HL-60/S4 treated with phorbol 12-myristate 13-acetate at 8.2 ng/mL for 4 days and 3 days (cell line): Measurements from ENCODE around the gene PGM2.
"Not testable (repeated sequence)": the region's sequence is repeated elsewhere in the genome, so short reads cannot be mapped to it uniquely, and the experiment has no call there.

Experiments
- in situ Hi-C: fragments of 300-500 bp; cut with MboI; formaldehyde crosslinking; loops from 2 replicates; pipeline ENCODE4 v1.15.0; 2022; ENCODE audit warnings: low sequenced_read_pairs

The PGM2 gene

DNA sequence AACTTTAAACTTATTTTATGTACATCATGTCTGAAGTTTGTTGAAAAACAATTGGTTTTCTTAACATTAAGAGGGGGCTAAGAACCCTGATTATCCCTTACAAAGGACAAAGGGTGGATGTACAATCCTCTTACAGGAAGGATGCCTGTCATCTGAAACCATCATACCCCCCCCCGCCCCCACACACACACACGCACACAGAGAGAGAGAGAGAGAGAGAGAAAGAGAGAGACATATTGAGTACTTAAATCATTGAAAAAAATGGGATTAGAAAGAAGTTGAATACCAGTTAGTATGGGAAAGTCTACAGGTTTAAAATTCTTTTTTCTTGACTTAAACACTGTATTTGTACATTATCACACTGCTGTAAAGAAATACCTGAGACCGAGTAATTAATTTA lies 10.9 kb upstream of the PGM2 start:
- in situ Hi-C loops = loop anchor here (10.0 kb wide), 1 partner anchor 219 kb away; no protein-coding TSS in a partner anchor

DNA sequence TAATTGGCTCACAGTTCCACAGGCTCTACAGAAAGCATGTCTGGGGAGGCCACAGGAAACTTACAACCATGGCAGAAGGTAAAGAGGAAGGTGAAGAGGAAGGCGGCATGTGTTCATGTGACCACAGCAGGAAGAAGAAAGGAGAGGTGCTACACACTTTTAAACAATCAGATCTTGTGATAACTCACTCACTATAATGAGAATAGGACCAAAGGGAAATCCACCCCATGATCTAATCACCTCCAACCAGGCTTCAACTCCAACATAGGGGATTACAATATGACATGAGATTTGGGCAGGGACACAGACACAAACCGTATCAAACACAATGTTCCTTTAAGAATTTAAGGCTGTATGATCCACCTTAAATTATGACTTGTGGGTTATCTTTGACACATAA lies 10.5 kb upstream of the PGM2 start:
- in situ Hi-C loops = loop anchor here (10.0 kb wide), 1 partner anchor 219 kb away; no protein-coding TSS in a partner anchor

DNA sequence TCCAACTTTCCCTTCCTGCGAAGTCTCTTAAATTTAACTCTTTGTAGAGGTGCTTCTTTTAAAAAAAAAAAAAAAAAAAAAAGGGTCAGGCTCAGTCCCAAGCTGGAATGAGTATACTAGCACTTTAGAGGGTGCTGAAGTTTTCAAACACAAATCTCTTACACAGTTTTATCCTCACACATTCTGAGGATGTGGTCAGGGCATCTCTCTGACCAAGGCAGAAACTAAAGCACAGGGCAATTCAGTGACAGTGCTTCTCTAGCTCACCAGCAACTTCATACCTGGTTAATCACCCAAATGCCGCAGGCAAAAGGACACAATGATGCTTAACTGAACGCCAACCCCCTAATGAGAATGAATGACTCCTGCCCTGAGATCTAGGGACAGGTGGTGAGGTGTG lies 9.8 kb upstream of the PGM2 start:
- in situ Hi-C loops = loop anchor here (10.0 kb wide), 1 partner anchor 218 kb away; no protein-coding TSS in a partner anchor

DNA sequence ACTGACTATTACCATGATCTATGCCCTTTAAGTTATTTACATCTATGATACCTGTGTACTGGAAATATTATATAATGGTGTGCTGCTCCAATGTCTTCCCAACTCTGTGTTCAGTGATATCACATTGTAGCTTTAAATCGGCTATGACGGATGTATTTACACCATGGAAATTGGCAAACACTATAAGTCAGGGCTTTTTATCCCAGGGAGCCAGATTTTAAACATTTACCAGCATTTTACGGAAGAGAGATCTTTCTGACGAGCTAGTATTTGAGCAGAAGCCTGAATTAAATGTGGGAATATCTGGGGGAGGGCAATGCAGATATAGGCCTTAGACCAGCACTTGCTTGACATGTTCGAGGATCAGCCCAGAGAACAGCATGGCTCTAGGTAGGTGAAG lies 7.7 kb upstream of the PGM2 start:
- in situ Hi-C loops = loop anchor here (10.0 kb wide), 1 partner anchor 216 kb away; no protein-coding TSS in a partner anchor

DNA sequence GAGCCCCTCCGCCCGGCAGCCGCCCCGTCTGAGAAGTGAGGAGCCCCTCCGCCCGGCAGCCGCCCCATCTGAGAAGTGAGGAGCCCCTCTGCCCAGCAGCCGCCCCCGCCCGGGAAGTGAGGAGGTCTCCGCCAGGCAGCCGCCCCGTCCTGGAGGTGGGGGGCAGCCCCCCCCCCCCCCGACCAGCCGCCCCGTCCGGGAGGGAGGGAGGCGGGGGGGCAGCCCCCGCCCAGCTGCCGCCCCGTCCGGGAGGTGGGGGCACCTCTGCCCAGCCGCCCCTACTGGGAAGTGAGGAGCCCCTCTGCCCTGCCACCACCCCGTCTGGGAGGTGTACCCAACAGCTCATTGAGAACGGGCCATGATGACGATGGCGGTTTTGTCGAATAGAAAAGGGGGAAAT lies 6.0 kb upstream of the PGM2 start:
- in situ Hi-C loops = not testable (repeated sequence)

DNA sequence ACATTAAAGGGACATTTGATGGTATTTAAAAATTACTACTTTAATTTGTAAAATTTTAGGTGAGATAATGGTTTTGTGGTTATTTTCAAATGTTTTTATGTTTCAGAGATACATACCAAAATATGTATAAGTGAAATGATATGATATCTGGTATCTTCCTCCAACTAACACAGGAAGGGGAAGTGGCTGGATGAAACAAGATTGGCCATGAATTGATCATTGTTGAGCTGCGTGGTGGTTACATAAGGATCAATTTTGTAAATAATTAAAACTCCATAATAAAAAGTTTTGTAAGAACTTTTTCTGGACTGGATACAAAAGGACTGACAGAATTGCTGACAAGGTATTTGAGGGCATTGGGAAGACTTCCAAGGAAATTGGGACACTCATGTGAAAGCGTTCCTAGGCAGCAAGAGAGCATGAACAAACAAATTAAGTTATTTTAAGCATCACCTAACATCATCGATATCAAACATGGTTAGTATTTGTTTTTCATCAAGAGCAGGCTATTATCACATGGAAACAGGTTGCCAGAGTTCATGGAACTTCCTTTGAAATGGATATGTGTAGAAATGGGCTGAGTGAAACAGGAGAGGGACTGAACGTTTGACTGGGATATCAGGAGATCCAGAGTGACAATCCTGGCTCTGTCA lies 4.4 kb upstream of the PGM2 start:
- in situ Hi-C loops = no loop called here

DNA sequence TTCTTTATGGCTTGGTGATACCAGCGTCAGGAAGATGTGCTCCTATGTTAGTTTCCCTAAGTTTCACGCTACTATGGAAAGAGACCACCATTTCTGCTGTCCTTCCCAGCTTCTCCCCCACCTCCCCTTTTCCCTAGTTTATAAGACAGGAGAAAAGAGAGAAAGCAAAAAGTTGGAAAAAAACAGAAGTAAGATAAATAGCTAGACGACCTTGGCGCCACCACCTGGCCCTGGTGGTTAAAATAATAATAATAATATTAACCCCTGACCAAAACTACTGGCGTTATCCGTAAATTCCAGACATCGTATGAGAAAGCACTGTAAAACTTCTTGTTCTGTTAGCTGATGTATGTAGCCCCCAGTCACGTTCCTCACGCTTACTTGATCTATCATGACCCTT lies 985 bp upstream of the PGM2 start:
- in situ Hi-C loops = not testable (repeated sequence)

DNA sequence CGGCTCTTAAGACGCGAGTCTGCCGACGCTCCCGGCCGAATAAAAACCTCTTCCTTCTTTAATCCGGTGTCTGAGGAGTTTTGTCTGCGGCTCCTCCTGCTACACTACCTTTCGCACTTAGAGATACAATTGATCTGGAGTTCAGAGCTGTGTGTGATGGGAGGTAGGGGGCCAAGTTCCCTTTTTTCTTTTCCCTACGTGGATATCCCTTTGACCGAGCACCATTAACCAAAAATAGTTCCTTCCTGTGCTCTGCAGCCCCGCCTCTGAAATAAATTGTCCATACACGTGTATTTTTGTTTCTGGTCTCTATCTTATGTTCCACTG lies 555 bp upstream of the PGM2 start:
- in situ Hi-C loops = no loop called here

DNA sequence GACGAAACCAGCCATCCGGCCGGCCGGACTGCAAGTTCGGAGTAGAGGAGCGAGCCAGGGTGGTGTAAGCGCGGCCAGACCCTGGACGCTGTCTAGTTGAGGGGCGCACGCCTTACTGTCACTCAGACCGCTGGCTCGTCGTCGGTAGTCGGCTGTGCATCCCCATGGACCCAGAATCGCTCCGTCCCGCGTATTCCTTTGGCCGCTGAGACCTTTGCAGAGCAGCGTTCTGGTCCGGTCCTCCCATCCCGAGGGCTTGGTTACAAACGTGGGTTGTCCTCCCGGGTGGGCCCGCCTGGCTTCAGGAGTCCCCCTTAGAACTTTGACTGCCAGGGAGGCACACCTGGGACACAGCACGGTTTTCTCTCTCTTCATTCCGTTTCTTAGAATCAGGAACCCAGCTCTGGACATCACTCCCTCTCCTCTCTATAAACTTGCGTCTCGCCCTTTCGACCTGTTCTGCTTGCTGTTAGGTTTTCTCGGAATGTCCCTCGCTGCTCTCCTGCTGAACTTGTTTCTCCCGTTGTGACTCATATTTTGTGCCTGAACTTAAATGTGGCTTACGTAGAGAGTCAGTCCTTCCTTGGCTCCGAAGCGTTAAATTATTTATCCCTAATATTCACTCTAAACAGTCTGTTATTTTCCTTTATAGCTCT lies 672 bp downstream of the PGM2 start:
- in situ Hi-C loops = no loop called here

DNA sequence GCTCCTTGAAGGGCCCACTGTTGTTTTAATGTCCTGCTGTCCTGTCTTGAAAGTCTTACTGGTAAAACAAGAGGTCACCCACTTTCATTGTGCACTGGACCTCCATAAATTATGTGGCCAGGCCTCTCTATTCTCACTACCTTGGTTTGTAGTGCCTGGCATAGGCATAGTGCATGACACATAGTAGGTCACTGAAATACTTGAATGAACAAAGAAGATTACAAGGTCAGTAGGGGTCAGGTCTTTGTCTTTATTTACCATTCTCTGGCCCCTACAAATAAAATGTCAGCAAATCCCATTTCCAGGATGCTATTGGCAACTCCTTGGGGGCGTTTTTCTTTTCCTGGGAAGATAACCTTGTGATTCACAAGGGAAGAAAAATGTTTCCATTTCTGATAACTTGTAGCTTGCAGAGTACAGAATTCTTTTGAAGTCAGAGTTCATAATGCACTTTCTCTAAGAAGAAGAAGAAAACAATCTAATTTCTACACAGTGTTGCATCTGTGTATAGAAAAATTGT lies 1.4 kb downstream of the PGM2 start:
- in situ Hi-C loops = no loop called here

DNA sequence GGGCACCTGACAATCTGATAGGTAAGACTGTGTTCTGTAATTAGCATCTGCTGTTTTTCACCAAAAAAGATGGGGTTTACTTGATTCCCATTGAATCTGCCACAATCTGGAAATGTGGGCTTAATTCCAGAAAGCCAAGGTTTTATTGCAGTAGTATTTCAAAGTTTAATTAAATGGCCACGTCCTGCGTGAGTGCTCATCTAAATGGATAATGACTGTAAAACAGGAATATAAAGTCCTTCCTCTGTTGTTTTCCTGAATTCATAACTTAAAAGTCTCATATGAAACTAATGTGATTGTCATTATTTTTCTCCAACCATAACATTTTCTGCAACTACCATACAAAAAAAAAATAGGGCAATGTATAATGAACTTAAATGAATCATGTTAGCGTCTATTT lies 2.4 kb downstream of the PGM2 start:
- in situ Hi-C loops = no loop called here

DNA sequence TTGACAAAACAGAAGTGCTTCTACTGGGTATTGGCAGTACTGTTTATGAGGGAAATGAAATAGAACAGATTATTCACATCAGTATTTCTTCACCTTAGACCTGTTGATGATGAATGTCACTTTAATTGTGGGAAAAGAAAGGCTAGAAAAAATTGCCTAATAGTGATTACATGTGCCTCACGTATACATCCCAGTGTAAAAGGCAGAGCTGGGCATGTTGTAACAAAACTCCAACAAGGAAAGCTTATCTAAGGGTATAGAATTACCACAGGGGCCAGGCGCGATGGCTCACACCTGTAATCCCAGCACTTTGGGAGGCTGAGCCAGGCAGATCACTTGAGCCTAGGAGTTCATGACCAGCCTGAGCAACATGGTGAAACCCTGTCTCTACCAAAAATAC lies 4.2 kb downstream of the PGM2 start:
- in situ Hi-C loops = no loop called here

DNA sequence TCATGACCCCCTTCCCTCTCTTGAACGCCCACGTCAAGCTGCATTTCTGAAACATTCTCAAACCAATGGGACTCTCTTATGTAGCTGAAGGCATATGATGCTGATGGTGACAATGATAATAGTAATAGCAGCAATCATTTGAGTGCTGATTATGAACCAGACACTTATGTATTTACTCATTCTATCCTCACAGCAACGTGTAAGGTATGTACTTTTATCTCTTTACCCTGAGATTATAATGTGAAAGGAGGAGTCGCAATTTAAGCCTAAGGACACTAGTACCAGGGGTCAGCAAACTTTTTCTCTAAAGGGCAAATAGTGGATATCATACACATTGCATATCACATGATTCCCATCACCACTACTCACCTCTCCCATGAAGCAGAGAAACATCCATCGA lies 8.5 kb downstream of the PGM2 start:
- in situ Hi-C loops = no loop called here

DNA sequence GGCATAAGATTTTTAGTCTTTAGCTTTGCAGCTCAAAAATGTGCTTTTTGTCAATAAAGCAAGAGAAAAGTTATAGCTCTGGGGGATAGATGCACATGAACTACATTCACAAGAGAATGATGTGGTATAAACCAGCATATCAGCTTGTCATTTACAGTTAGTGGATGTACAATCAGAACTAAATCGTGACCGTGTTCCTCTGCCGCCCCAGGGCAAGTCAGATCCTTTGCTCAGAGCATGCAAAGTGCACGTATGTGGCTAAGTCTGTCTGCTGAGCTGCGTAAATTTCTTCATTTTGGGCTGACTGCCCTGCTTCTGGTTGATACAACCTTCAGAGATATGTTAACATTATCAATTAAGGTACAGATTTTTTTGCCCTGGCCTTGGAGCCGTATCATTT lies 9.3 kb downstream of the PGM2 start:
- in situ Hi-C loops = no loop called here

DNA sequence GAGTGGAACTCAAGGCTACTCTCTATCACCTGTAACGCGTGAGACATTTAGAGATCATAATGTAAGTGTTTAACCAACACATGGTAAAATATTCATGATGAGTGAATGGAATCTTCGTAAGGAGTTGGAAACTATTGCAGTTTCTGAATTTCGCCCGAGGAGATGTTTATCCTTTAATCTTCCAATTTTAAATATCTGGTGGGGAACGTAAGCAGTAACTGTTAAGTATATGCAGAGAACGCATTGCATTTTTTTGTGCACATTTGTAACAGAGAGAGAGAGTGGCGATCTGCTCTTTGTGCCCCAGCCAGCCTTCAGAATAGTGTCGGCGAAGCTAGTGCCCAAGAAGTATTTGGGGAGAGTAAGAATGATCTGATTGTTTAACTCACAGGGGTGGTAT lies 9.8 kb downstream of the PGM2 start:
- in situ Hi-C loops = no loop called here

DNA sequence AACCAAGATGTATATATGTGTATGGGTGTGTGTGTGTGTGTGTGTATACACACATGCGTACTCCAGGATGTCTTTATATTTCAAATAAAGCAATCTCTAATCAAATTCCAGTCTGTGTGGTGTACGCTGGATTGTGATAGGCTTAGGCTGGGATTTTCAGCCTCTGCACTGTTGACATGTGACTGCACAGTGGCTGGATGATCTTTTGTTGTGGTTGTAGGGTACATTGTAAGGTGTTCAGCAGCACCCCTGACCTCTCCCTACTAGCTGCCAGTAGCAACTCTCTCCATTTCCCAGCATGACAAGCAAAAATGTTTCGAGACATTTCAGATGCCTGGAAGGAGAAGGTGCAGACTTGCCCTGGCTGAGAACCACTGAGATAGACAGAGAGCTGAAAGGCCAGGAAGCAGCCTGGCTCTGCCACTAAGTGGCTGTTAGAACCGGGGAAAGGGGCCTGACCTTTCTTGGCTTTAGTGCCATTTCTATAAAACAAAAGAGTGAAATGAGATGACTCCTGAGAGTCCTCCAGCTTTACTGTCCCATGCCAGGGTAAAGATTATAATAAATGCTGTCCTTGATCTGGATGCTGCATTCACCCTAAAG lies 10.5 kb downstream of the PGM2 start:
- in situ Hi-C loops = no loop called here

DNA sequence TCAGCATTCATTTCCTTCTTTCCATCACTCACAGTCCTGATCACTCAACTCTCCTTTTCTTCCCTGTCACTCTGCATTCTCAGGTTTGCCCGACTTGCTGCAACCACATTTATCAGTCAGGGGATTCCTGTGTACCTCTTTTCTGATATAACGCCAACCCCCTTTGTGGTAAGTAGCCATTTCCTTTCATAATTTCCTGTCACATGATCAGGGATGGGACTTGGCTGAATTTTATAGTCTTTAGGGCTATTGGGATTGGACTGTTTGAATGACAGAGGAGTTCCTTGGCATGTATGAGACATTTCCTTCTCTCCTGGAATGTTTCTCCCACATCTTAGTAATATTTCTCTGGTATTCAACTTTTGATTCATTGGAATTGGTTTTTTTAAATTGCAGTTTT lies 11.0 kb downstream of the PGM2 start:
- in situ Hi-C loops = no loop called here

DNA sequence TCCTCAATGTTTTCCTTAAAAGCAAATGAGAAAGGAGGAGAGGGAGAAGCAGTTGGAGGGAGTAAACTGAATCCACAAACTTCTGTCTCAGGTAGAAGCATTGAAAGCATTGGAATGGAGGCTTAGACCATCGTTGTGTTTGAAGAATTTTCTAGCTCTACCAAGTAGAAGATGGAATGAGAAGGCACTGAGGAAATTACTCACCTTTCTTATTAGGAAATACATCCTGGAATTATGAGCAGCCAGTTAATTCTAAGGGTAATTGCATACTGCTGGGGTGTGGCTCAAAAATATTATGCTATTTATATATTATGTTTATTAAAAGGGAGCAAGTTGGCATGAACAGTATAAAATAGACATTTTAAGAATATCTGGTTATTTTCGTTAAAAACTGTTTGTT lies 12.9 kb downstream of the PGM2 start:
- in situ Hi-C loops = no loop called here

DNA sequence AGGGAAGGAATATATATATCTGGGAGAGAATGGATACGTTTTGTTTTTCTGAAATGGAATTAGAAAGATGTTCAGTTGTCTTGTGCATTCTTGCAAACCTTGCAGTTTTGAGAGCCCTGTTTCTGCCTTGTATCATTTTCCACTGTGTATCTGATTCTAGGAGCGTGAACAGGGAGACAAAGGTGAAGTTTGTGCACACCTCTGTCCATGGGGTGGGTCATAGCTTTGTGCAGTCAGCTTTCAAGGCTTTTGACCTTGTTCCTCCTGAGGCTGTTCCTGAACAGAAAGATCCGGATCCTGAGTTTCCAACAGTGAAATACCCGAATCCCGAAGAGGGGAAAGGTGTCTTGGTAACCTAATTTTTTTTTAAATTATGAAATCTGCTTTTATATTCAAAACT lies 17.7 kb downstream of the PGM2 start:
- in situ Hi-C loops = no loop called here

DNA sequence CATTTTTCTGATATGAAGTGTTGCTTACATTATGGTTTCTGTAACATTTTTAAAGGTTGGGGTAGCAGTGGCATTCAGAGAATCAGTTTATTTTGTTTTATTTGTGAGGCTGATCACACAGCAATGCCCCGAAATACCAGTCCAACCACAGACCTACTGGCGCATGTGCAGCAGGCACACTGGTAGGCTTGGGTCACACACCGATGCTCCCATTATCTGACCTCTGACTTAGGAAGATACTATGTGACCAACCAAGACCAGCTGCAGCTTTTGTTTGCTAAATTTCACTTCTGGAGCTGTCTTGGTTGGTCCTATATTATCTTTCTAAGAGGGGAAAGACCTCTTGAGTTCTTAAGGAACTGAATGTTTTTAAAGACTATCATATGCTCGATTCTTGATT lies 18.7 kb downstream of the PGM2 start:
- in situ Hi-C loops = no loop called here

DNA sequence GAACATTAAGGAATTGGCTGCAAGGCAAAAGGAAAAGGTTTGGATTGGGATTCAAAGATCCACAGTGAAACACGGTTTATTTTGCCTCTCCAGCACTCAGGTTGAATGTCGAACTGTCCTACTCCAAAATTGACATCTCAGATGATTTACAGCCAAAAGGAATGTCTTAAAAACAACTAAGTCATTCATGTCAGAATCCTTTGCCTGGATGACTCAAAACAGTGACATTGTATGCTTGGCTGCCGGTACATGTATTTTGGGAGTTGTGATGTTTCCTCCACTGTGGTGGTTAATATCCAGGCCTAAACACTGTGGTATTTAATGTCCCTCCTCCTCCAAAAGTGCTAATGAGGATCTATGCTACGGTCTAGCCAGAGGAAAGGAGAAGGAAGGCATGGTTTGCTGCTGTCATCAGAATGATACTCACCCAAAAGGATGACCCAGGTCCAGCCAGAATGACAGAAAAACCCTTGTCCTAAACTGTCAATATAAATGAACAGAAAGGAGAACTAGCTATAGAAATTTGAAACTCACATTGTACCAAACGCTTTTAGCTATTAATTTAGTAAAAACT lies 20.9 kb downstream of the PGM2 start:
- in situ Hi-C loops = no loop called here

DNA sequence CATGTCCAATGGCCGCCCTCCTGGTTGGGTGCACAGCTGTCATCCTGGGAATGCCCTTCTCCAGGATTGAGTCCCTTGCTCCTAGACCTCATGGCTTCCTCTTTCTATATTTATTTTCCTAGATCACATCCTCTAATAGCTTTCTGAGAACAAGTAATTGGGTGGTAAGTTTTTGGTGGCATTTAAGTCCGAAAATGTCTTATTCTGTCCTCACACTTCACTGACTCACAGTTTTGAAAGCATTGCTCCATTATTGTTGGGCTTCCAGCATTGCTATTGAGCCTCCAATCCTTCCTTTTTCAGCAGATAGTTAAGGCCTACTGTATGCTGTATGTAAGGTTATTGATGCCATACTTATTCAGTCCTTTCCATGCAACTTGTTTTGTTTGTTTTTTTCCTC lies 25.9 kb downstream of the PGM2 start:
- in situ Hi-C loops = no loop called here
